HCT116 (cell line): ENCODE measurements around the gene DTX1. TPM values are rescaled to one million over a fixed set of nuclear protein-coding genes. Genes with fewer than 3 reads are reported as not detected.
A peak's percentile ranks its signal among the peaks of the same experiment; 100 is the strongest.

ENCODE experiments used
- ATAC-seq: fragments of 200-7000 bp; cut with Tn5 transposase; 2 replicates; pipeline ENCODE4 v1.9.1; 2020; ENCODE audit warnings: mild to moderate bottlenecking, moderate library complexity
- BruUV-seq: library from RNA; stranded (reverse); fragments of 400-500 nt; replicated peaks from 2 replicates; lab custom pipeline; 2021; lab: Mats Ljungman, UMichigan
- CTCF ChIA-PET: fragments of 300-600 bp; sonication (Branson Sonifier 250); formaldehyde crosslinking; loops from one replicate; lab custom pipeline; 2021; ENCODE audit warnings: antibody characterized with exemption; lab: Charles Lee
- POLR2A ChIA-PET: fragments of 300-600, 350-600 bp; sonication (Branson Sonifier 250); formaldehyde crosslinking; loops from one replicate; lab custom pipeline; 2021; ENCODE audit warnings: antibody characterized with exemption; lab: Charles Lee
- RAD21 ChIA-PET, 2 experiments: fragments of 300-600 bp; sonication (Branson Sonifier 250); formaldehyde crosslinking; loops; one replicate each; lab custom pipeline; 2023; ENCODE audit warnings: low total read pairs in 2 of 2; ENCODE audit not compliant: uncharacterized antibody in 2 of 2, unreplicated experiment in 2 of 2, low non-redundant PET in 1 of 2; lab: Charles Lee
- DNase-seq: peaks from one replicate; pipeline ENCODE4 v3.0.0-alpha.2; 2010; ENCODE audit warnings: low read depth, low spot score
- H2AFZ ChIP-seq: fragments of 200-600 bp; shearing (Covaris generic), sonication (generic); 2 replicates; pipeline ENCODE4 v1.6.1; 2017; ENCODE audit warnings: low read depth, mixed run types, mixed read lengths, antibody characterized with exemption, low read length; ENCODE audit not compliant: poor library complexity, severe bottlenecking
- H3K27ac ChIP-seq: 2 replicates; pipeline ENCODE4 v1.5.1; 2012; ENCODE audit warnings: low read depth, low read length
- H3K27me3 ChIP-seq: fragments of 200-600 bp; sonication (generic); 2 replicates; pipeline ENCODE4 v1.6.1; 2016; ENCODE audit warnings: mixed run types, low read length, mixed read lengths; ENCODE audit not compliant: insufficient read depth
- H3K36me3 ChIP-seq, 2 experiments: fragments of 200-500 bp in 1 of 2; fragments of 200-600 bp in 1 of 2; sonication (Bioruptor generic) in 1 of 2; sonication (generic) in 1 of 2; 2 replicates each; pipeline versions ENCODE4 v1.5.1 to v1.6.1; 2014 to 2016; ENCODE audit warnings: low read length in 2 of 2, inconsistent platforms in 1 of 2, mixed read lengths in 1 of 2, mixed run types in 1 of 2; ENCODE audit not compliant: insufficient read depth in 2 of 2, control insufficient read depth in 1 of 2
- H3K4me1 ChIP-seq, 2 experiments: fragments of 200-600 bp in 1 of 2; sonication (generic) in 1 of 2; 2 replicates each; pipeline versions ENCODE4 v1.5.1 to v1.6.1; 2012 to 2017; ENCODE audit warnings: low read length in 2 of 2, inconsistent platforms in 1 of 2, mild to moderate bottlenecking in 1 of 2, mixed read lengths in 1 of 2, mixed run types in 1 of 2, moderate library complexity in 1 of 2; ENCODE audit not compliant: insufficient read depth in 2 of 2, control insufficient read depth in 1 of 2
- H3K4me2 ChIP-seq: fragments of 200-600 bp; sonication (generic); 2 replicates; pipeline ENCODE4 v1.6.1; 2017; ENCODE audit warnings: mixed run types, low read length, mixed read lengths
- H3K4me3 ChIP-seq, 2 experiments: fragments of 200-600 bp in 1 of 2; sonication (generic) in 1 of 2; replicated peaks in 1 of 2; 2 replicates each; pipeline ENCODE4 v1.5.1; 2011 to 2016; ENCODE audit warnings: low read length in 2 of 2, control low read depth in 1 of 2, low read depth in 1 of 2, mild to moderate bottlenecking in 1 of 2, mixed read lengths in 1 of 2, mixed run types in 1 of 2
- H3K79me2 ChIP-seq: fragments of 200-600 bp; sonication (generic); 2 replicates; pipeline ENCODE4 v1.6.1; 2017; ENCODE audit warnings: mild to moderate bottlenecking, mixed run types, low read length, moderate library complexity, mixed read lengths; ENCODE audit not compliant: insufficient read depth
- H3K9ac ChIP-seq: fragments of 200-600 bp; sonication (generic); 2 replicates; pipeline ENCODE4 v1.6.1; 2016; ENCODE audit warnings: low read length, mixed read lengths
- H3K9me2 ChIP-seq: fragments of 200-600 bp; sonication (generic), shearing (Covaris generic); 2 replicates; pipeline ENCODE4 v1.6.1; 2017; ENCODE audit warnings: mixed run types, mild to moderate bottlenecking, moderate library complexity; ENCODE audit not compliant: insufficient read depth
- H3K9me3 ChIP-seq, 2 experiments: fragments of 200-500 bp in 1 of 2; fragments of 200-600 bp in 1 of 2; sonication (Bioruptor generic) in 1 of 2; sonication (generic) in 1 of 2; 2 replicates each; pipeline ENCODE4 v1.6.1; 2014 to 2017; ENCODE audit warnings: low read length in 2 of 2, mixed read lengths in 2 of 2, inconsistent platforms in 1 of 2, low read depth in 1 of 2, mild to moderate bottlenecking in 1 of 2, mixed run types in 1 of 2, moderate library complexity in 1 of 2; ENCODE audit not compliant: control insufficient read depth in 1 of 2, insufficient read depth in 1 of 2
- H4K20me1 ChIP-seq: fragments of 200-600 bp; sonication (generic), shearing (Covaris generic); 2 replicates; pipeline ENCODE4 v1.6.1; 2017; ENCODE audit warnings: mixed run types, mild to moderate bottlenecking, moderate library complexity; ENCODE audit not compliant: insufficient read depth
- EGR1 ChIP-seq: IDR thresholded peaks from 2 replicates; pipeline ENCODE4 v1.6.1; 2012; ENCODE audit warnings: low read depth
- RAD21 ChIP-seq: IDR thresholded peaks from 2 replicates; pipeline ENCODE4 v1.6.1; 2012; ENCODE audit warnings: low read depth, mild to moderate bottlenecking
- SIN3A ChIP-seq: IDR thresholded peaks from 2 replicates; pipeline ENCODE4 v1.6.1; 2012; ENCODE audit warnings: low read depth
- intact Hi-C: fragments of 100-400 bp; cut with micrococcal nuclease; formaldehyde crosslinking; loops from 2 replicates; pipeline ENCODE4 v1.10.0; 2022
- total RNA-seq: library from RNA; stranded (reverse); gene quantifications from one replicate; pipeline ENCODE4 v1.2.1, GENCODE V29; 2021; ENCODE audit not compliant: unreplicated experiment
- TF ChIP-seq, protein P1 (sequence below), 3 experiments: fragments of 200-600 bp in 1 of 3; sonication (generic) in 1 of 3; IDR thresholded peaks in 2 of 3; conservative IDR thresholded peaks in 1 of 3; 2 replicates each; pipeline ENCODE4 v1.5.1; 2012 to 2017; ENCODE audit warnings: low read depth in 2 of 3, low read length in 2 of 3, antibody characterized with exemption in 1 of 3, borderline replicate concordance in 1 of 3, control low read depth in 1 of 3, mild to moderate bottlenecking in 1 of 3, mixed read lengths in 1 of 3, mixed run types in 1 of 3, moderate library complexity in 1 of 3; ENCODE audit not compliant: insufficient read depth in 1 of 3
- TF ChIP-seq, protein P2 (sequence below): IDR thresholded peaks from 2 replicates; pipeline ENCODE4 v1.6.1; 2011; ENCODE audit warnings: mild to moderate bottlenecking, low read length, moderate library complexity; ENCODE audit not compliant: insufficient replicate concordance; ENCODE audit errors: extremely low read depth

DTX1 gene
- total RNA-seq, 1 experiment from 2014 or later: not detected

DNA sequence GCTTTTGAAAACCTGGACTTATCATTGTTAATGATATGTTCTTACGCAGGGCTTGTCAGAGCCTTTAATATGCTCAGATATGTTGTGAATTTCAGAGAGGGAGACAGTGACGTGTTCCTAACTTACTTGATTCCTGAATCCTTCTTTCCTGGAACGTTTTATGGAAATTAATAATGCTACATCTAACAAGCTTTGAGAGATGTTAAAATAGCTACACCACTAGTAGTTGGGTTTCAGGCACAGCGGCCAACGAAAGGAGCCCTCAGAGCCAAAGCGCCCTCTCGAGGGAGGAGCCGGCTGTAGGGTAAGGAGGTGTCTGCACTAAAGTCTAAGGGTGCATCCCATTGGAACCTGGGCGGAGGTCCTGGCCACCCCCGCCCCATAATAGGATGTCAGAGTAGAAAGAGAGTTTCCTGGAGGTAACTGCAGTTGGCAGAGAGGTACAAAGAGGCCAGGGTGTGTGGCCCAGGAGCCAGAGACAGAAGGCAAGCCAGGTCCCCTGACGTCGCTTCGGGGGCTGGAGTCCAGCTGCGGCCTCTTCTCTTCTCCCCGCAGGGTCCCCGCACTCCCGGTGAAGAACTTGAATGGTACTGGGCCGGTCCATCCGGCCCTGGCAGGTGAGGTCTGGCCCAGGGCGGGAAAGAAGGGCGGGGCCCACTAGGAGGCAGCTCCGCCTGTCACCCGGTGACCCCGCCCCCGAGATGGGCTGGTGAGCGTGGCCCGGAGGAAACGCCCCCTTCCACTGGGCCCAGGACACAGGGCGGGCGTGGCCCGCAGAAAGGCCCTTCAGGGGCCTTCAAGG, 36.3 kb downstream of the DTX1 start:
- TF ChIP-seq, protein P1, sequence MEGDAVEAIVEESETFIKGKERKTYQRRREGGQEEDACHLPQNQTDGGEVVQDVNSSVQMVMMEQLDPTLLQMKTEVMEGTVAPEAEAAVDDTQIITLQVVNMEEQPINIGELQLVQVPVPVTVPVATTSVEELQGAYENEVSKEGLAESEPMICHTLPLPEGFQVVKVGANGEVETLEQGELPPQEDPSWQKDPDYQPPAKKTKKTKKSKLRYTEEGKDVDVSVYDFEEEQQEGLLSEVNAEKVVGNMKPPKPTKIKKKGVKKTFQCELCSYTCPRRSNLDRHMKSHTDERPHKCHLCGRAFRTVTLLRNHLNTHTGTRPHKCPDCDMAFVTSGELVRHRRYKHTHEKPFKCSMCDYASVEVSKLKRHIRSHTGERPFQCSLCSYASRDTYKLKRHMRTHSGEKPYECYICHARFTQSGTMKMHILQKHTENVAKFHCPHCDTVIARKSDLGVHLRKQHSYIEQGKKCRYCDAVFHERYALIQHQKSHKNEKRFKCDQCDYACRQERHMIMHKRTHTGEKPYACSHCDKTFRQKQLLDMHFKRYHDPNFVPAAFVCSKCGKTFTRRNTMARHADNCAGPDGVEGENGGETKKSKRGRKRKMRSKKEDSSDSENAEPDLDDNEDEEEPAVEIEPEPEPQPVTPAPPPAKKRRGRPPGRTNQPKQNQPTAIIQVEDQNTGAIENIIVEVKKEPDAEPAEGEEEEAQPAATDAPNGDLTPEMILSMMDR (IDR thresholded peaks at IDR 0.05 in 2 of 3, conservative IDR thresholded peaks at IDR 0.05 in 1 of 3; ENCODE audit: borderline replicate concordance in 1 of 3, insufficient read depth in 1 of 3, low read depth in 2 of 3, low read length in 2 of 3): peak; percentile 17 to 32 (median 29); a peak in 3 of 6 replicates
- TF ChIP-seq EGR1: no peak
- TF ChIP-seq RAD21: peak; percentile 38
- TF ChIP-seq SIN3A: no peak
- TF ChIP-seq, protein P2, sequence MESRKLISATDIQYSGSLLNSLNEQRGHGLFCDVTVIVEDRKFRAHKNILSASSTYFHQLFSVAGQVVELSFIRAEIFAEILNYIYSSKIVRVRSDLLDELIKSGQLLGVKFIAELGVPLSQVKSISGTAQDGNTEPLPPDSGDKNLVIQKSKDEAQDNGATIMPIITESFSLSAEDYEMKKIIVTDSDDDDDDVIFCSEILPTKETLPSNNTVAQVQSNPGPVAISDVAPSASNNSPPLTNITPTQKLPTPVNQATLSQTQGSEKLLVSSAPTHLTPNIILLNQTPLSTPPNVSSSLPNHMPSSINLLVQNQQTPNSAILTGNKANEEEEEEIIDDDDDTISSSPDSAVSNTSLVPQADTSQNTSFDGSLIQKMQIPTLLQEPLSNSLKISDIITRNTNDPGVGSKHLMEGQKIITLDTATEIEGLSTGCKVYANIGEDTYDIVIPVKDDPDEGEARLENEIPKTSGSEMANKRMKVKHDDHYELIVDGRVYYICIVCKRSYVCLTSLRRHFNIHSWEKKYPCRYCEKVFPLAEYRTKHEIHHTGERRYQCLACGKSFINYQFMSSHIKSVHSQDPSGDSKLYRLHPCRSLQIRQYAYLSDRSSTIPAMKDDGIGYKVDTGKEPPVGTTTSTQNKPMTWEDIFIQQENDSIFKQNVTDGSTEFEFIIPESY: no peak
- TF ChIP-seq, all 23 proteins: peak for 2
- H3K9ac ChIP-seq: no peak overlapping the region
- H3K27me3 ChIP-seq: no peaks in the 10 kb centered on the region; the same call in 1 of the 2 replicates
- ChIA-PET RAD21 (no interaction called here), CTCF (interaction anchor here (0.9 kb wide), 1 partner anchor 100 kb away, joined by 3 read pairs; no protein-coding TSS in a partner anchor), POLR2A (interaction anchor here (0.6 kb wide), 1 partner anchor 13 kb away, joined by 3 read pairs; no protein-coding TSS in a partner anchor)
- H3K36me3 ChIP-seq: no peaks in the 10 kb centered on the region
- H3K4me3 ChIP-seq: no peak overlapping the region
- H3K27ac ChIP-seq: no peak overlapping the region
- ATAC-seq: peak; percentile 94
- no peak for DNase-seq
- peak overlapping the region; percentile 43; the same call in 1 of the 2 replicates for H3K4me2 ChIP-seq
- BruUV-seq: no TSS peak
- intact Hi-C loops: no loop called here
- H2AFZ ChIP-seq: no peak overlapping the region
- H4K20me1 ChIP-seq: no peaks in the 10 kb centered on the region
- H3K79me2 ChIP-seq: no peaks in the 10 kb centered on the region
- peaks cover 2 to 6% of the 10 kb centered on the region in 2 experiments; a peak in 2 of 4 replicates for H3K4me1 ChIP-seq
- H3K9me2 ChIP-seq: no peaks in the 10 kb centered on the region
- no peaks in the 10 kb centered on the region for H3K9me3 ChIP-seq
